ENCODE results near the gene SSC5D. TPM values are rescaled to one million over a fixed set of nuclear protein-coding genes. Genes with fewer than 3 reads are reported as not detected.

The SSC5D gene
- total RNA-seq, 1 experiment from 2014 or later, result 0.86 TPM

DNA sequence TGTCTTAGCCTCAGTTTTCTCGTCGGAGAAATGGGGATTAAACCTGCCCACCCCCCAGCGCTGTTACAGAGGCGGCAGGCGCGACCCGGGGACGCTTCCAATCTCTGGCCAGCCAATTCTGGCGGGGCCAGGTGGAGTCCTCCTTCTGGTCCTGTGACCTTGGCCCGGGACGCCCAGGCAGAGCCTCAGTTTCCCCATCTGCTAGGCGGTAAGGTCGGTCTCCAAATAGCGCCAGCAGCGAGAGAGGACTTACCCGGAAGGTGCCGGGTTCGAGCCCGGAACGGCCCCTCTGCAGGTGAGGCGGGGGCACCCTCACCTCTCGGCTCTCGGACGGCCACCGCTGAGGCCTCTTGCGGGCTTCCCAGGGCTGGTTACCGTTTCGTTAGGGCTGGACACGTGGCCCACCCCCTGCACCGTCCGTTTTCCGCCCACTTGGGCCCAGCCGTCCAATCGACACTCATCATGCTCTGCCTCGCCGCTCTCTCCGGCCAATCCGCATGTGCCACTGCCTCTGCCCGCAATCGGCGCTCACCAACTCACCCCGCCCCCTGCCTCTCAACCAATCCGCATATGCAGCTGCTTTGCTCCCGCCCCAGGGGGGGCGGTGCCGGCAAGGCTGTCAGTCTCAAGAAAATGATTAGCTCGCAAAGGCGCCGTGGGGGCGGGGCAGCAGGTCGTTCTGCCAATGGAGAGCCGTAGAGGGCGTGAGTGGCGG is 26.8 kb upstream of the SSC5D start, which contains the start of gene ISOC2:
TSS of gene ISOC2 (minus strand) at position 384 of the 715 bp plus-strand sequence. CDS start 5,156 bp downstream, outside the sequence.
- ChIA-PET POLR2A (interaction anchor here (0.6 to 1.1 kb wide), 17 partner anchors 8 to 392 kb away, joined by 3 to 32 read pairs (median 4); partner anchors contain the start of genes FIZ1, KMT5C, NAT14 and TMEM238), CTCF (interaction anchor here (0.6 to 1.1 kb wide), 18 partner anchors 14 to 316 kb away, joined by 3 to 20 read pairs (median 4); partner anchors contain the start of genes KMT5C, NAT14, TNNT1 and U2AF2)
- peaks cover 5% of the 10 kb centered on the region for H3K27me3 Mint-ChIP-seq (ENCODE audit: insufficient read depth, unreplicated experiment)
- Histone ChIP-seq H3K9me3 (no peaks in the 10 kb centered on the region), H3K36me3 (ENCODE audit: control insufficient read depth, insufficient read depth, low read length) (no peaks in the 10 kb centered on the region), H3K4me3 (ENCODE audit: low read depth, low read length) (peak within 1 kb of the TSS; percentile 67), H3K4me1 (peaks cover 13% of the 10 kb centered on the region), H3K27me3 (replicated peaks; ENCODE audit: control insufficient read depth, insufficient read depth, low read length) (no peaks in the 10 kb centered on the region)
- TF ChIP-seq, protein P1, sequence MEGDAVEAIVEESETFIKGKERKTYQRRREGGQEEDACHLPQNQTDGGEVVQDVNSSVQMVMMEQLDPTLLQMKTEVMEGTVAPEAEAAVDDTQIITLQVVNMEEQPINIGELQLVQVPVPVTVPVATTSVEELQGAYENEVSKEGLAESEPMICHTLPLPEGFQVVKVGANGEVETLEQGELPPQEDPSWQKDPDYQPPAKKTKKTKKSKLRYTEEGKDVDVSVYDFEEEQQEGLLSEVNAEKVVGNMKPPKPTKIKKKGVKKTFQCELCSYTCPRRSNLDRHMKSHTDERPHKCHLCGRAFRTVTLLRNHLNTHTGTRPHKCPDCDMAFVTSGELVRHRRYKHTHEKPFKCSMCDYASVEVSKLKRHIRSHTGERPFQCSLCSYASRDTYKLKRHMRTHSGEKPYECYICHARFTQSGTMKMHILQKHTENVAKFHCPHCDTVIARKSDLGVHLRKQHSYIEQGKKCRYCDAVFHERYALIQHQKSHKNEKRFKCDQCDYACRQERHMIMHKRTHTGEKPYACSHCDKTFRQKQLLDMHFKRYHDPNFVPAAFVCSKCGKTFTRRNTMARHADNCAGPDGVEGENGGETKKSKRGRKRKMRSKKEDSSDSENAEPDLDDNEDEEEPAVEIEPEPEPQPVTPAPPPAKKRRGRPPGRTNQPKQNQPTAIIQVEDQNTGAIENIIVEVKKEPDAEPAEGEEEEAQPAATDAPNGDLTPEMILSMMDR (IDR thresholded peaks at IDR 0.05; ENCODE audit: insufficient read depth in 1 of 2, low read depth in 1 of 2, low read length in 1 of 2, severe bottlenecking in 1 of 2, unreplicated experiment in 1 of 2), result no peak
- intact Hi-C loops (cut with micrococcal nuclease; ENCODE audit: unreplicated experiment), result loop anchor here (1.0 to 2.0 kb wide), 3 partner anchors 9 to 42 kb away; partner anchors contain the start of gene ZNF628
- H3K36me3 Mint-ChIP-seq (ENCODE audit: insufficient read depth, unreplicated experiment), result peaks cover 20% of the 10 kb centered on the region
- TSS peak; percentile 83 for BruUV-seq (replicated peaks)
- DNase-seq, result peak; percentile 100
- H3K4me3 Mint-ChIP-seq (ENCODE audit: unreplicated experiment), result peak within 1 kb of the TSS; percentile 81
- H3K27ac Mint-ChIP-seq (ENCODE audit: unreplicated experiment), result peak within 1 kb of the TSS; percentile 19
- no peaks in the 10 kb centered on the region for H3K9me3 Mint-ChIP-seq (ENCODE audit: unreplicated experiment)
- H3K4me1 Mint-ChIP-seq (ENCODE audit: low read depth, unreplicated experiment), result peaks cover 8% of the 10 kb centered on the region

DNA sequence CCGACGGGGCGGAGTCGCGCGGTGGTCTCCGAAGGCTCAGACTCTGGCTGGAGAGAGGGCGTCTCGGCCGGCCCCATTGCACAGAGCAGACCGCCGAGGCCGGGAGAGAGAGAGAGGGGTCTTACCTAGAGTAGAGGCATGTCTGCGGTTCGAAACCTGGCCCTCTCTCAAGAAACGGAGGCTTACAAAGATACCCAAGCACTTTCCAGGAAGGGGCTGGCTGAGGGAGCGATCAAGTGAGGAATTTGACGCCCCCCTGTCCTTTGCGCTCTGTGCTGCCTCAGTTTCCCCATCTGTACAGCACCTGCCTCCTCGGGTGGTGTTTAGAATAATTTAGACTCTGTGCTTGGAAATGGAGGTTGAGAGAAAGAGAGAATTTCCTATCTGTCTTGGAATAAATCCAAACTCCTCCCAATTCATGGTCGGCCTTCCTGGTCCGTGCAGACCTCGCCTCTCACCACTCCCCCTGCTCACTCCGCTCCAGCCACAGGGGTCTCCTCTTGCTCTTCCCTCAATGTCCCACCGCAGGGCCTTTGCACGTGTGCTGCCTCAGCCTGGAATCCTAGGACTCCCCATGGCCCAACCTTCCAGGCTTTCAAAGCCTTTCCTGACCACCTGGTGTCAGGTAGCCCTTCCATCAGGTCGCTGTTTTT is 26.1 kb upstream of the SSC5D start:
- peaks cover 7% of the 10 kb centered on the region for H3K27me3 Mint-ChIP-seq (ENCODE audit: insufficient read depth, unreplicated experiment)
- CTCF ChIA-PET, result interaction anchor here (0.6 to 1.1 kb wide), 16 partner anchors 14 to 313 kb away, joined by 3 to 20 read pairs (median 4); partner anchors contain the start of genes KMT5C, NAT14, TNNT1 and U2AF2

More for the DNA sequence above, 26.1 kb upstream of the SSC5D start:
- intact Hi-C loops (cut with micrococcal nuclease; ENCODE audit: unreplicated experiment), result loop anchor here (1.0 to 2.0 kb wide), 3 partner anchors 10 to 41 kb away; partner anchors contain the start of gene ZNF628
- TF ChIP-seq, protein P1 (IDR thresholded peaks at IDR 0.05; ENCODE audit: insufficient read depth in 1 of 2, low read depth in 1 of 2, low read length in 1 of 2, severe bottlenecking in 1 of 2, unreplicated experiment in 1 of 2), result no peak
- H3K36me3 Mint-ChIP-seq (ENCODE audit: insufficient read depth, unreplicated experiment), result peaks cover 20% of the 10 kb centered on the region
- peak overlapping the region; percentile 81 for H3K4me3 Mint-ChIP-seq (ENCODE audit: unreplicated experiment)
- peaks cover 11% of the 10 kb centered on the region for H3K4me1 Mint-ChIP-seq (ENCODE audit: low read depth, unreplicated experiment)
- DNase-seq, result no peak
- H3K36me3 ChIP-seq (ENCODE audit: control insufficient read depth, insufficient read depth, low read length), result no peaks in the 10 kb centered on the region
- peak overlapping the region; percentile 51 for H3K4me3 ChIP-seq (ENCODE audit: low read depth, low read length)
- no TSS peak for BruUV-seq (replicated peaks)
- no peaks in the 10 kb centered on the region for H3K9me3 Mint-ChIP-seq (ENCODE audit: unreplicated experiment)
- no peaks in the 10 kb centered on the region for H3K27me3 ChIP-seq (replicated peaks; ENCODE audit: control insufficient read depth, insufficient read depth, low read length)
- POLR2A ChIA-PET, result interaction anchor here (0.6 to 1.1 kb wide), 19 partner anchors 9 to 393 kb away, joined by 3 to 32 read pairs (median 4); partner anchors contain the start of genes FIZ1, KMT5C, NAT14 and TMEM238
- H3K4me1 ChIP-seq, result peaks cover 13% of the 10 kb centered on the region
- H3K27ac Mint-ChIP-seq (ENCODE audit: unreplicated experiment), result peak overlapping the region; percentile 19
- no peaks in the 10 kb centered on the region for H3K9me3 ChIP-seq
